Activated CD4-positive, CD25-positive, alpha-beta regulatory T cell (primary cell): Measurements from ENCODE around the gene ABTB1.

Experiments
- DNase-seq, 4 experiments: peaks; one replicate each; lab custom pipeline; 2025; lab: John Stamatoyannopoulos, UW

The ABTB1 gene

DNA sequence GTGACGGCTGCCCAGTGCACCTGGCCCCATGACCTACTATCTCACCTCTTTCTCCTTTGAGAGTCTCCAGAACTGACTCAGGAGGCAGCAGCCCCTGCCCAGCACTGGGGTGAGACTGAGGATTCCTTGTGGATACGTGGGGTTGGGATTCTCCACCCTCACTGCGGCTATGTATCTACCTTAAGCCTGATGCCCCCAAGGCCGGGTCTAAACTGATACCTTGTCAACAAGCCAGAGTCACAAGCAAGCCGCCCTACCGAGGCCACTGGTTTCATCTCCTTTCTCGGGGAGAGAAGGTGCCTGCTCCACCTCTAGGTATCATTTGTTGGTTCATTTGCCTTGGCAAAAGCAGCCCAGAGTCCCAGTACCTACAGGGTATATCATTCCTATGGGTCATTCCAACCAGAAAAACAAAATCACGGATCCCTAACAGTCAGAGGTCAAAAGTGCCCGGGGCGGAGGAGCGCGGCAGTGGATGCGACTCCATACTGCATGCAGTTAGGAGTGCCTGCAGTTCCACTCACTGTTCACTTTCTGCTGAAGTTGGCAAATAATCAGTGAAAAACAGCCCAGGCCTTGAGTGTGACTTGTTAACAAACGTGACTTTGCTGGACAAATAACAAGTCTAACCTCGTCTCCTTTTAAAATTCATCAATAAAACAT, 47.5 kb downstream of the ABTB1 start:
- no peak for DNase-seq

DNA sequence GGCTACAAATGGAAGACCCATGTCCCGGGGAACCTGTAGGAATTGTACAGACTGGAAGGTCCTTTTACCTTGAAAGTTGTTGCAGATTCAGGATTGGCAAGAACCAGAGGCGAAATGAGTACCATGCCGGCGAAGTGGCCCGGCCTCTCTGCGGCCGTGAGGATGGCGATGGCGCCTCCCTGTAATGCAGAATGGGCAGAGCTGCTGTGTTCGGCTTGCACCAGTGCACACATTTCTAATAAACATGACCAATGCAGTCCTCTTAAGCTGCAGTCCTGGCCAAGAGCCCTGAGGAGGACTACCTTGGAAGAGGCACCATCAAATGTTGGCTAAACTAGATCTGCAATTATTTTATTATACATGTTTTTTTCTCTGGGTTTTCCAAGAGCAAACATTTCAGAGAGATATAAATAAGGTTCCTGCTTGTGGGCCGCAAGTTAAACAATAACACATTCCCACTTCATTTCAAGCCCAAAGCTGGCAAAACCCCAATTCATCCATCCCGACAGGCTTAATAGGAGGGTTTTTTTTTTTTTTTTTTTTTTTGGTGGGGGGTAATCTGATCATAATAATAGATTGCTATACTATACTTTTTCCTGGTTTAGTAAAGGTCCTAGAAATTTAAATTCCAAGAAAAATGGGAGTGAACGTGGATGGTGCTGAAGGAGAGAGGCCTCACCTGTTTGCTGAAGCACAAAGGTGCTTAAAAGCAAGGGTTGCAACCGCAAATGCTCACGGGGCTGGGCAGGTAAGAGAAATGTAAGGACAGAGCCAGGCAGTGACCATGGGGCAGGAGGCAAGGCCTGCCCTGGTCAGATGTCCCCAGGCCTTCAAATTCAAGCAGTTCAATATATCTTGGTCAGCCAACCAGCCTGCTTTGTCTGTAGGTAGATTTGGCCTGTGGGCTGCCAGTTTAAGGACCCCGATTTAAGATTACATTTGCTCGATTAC, 48.5 kb downstream of the ABTB1 start:
- no peak for DNase-seq

DNA sequence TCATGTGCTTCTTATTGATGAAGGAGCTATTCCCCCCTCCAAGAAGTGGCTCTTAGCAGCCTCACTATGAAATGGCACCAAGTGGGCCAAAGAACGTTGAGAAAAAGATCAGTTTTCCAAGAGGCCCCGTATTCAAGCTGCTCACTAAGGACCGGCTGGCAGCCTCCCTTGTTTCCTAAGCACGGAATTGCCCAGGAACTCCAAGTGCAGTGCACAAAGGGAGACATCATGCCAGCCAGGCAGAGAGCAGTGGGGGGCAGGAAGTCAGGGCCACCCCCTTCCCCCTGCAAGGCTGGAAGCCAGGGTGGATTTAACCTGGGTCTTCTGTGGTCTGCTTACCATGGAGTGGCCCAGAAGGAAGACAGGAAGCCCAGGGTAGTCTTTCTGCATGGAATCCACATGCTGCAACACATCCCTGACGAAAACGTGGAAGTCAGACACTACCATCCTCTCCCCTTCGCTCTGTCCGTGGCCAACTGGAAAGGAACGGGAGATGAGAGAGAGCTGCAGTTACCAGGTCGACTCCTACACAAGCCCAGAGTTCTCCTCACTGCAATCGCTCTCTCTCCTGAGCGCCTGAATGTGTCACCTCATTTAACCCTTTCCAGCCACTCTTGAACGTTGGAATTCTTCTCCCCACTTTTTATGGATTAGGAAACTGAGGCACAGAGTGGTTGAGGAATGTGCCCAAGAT, 49.5 kb downstream of the ABTB1 start:
- no peak for DNase-seq

GRCh38 chr3:127723011-127723567, 50.3 kb downstream of the ABTB1 start:
- DNase-seq = no peak

- DNase-seq = no peak
These were observed 54.1 kb downstream of the ABTB1 start for GRCh38 chr3:127726894-127727293.

DNA sequence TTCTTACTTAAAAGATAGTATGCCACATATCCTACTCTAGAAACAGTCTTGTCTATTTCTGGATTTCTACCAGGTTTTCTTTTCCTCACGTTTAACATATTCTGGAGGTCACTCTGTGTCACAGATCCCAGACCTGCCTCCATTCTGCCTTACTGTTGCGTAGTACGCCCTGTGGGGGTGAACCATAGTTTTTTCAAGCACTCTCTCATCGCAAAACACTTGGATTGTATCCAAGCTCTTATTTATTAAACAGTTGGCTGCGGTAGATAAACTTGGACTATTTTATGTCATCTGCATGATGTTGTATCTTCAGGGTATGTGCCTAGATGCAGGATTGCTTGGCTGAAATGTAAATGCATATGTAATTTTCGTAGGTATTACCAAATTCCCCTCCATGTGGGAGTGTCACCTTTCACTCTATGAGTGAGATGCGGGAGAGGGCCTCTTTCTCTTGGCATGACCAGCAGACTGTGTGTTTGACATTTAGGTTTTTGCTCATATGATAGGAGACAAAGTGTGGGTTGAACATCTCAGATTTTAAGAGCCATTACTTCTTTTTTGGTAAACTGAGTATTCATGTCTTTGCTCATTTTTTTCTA, 55.8 kb downstream of the ABTB1 start:
- no peak for DNase-seq

DNA sequence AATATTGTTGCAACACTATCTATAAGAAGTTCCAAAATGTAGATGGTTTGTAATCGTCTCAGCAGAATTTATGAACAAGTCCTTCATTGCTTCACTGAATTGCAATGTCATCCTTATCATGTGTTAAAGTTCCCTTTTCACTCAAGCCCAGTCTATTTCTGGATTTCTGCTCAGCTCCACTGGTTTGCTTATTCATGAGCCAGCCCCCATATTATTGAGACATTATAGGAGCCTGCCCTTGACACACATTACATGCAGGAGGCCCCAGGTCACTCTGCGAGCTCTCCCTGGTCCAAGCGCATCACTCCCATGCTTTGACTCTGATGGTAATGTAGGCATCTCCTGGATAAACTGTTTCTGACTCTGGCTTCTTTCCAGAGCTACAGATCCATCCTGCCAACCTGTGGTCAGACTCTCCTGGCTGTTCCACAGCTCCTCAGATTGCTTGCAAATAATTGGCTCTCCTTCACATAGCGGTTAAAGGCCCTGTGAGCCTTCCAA, 56.9 kb downstream of the ABTB1 start:
- no peak for DNase-seq

GRCh38 chr3:127730171-127730570, 57.4 kb downstream of the ABTB1 start:
- no peak for DNase-seq
